Measurements from ENCODE around the gene RPA1.

RPA1 gene

GRCh38 chr17:1941272-1942065, 111.7 kb downstream of the RPA1 start:
- DNase-seq (ENCODE audit: low read depth in 2 of 2) = no peak

GRCh38 chr17:1942066-1942365, 112.2 kb downstream of the RPA1 start:
- no peak for DNase-seq (ENCODE audit: low read depth in 2 of 2)

GRCh38 chr17:1942666-1943435, 113.0 kb downstream of the RPA1 start:
- DNase-seq (ENCODE audit: low read depth in 2 of 2) = no peak

- DNase-seq (ENCODE audit: low read depth in 2 of 2) = no peak
Measured at GRCh38 chr17:1943436-1943831, 113.6 kb downstream of the RPA1 start.

- no peak for DNase-seq (ENCODE audit: low read depth in 2 of 2)
Measured at GRCh38 chr17:1945621-1946020, 115.8 kb downstream of the RPA1 start.

- DNase-seq (ENCODE audit: low read depth in 2 of 2) = no peak
Measured at GRCh38 chr17:1946021-1946932, 116.5 kb downstream of the RPA1 start.

- no peak for DNase-seq (ENCODE audit: low read depth in 2 of 2)
Measured at GRCh38 chr17:1947229-1947742, 117.5 kb downstream of the RPA1 start.

- DNase-seq (ENCODE audit: low read depth in 2 of 2) = no peak
Measured at GRCh38 chr17:1947743-1948516, 118.1 kb downstream of the RPA1 start.

- DNase-seq (ENCODE audit: low read depth in 2 of 2) = no peak
Measured at GRCh38 chr17:1948517-1948825, 118.7 kb downstream of the RPA1 start.

Measured in stimulated activated CD8-positive, alpha-beta memory T cell treated with anti-CD3 and anti-CD28 coated beads, Interleukin-7, amount 100 ng/mL, for 1 hour (primary cell).